Fibroblast of peridontal ligament (primary cell): Measurements from ENCODE around the gene ANO8.
"Not testable (repeated sequence)": the region's sequence is repeated elsewhere in the genome, so short reads cannot be mapped to it uniquely, and the experiment has no call there.

Experiments used
- DNase-seq: peaks from one replicate; pipeline ENCODE4 v3.0.0-alpha.2; 2010; ENCODE audit errors: extremely low read depth

ANO8 gene

GRCh38 chr19:17292301-17293074, 42.2 kb downstream of the ANO8 start:
- peak; percentile 81 for DNase-seq

GRCh38 chr19:17289489-17289888, 45.2 kb downstream of the ANO8 start:
- peak; percentile 86 for DNase-seq

- no peak for DNase-seq
Measured at GRCh38 chr19:17286752-17287151, 47.9 kb downstream of the ANO8 start.

GRCh38 chr19:17286263-17286662, 48.4 kb downstream of the ANO8 start:
- no peak for DNase-seq

- no peak for DNase-seq
Measured at GRCh38 chr19:17285415-17286135, 49.1 kb downstream of the ANO8 start.

- DNase-seq: no peak
Measured at GRCh38 chr19:17283504-17283996, 51.1 kb downstream of the ANO8 start.

GRCh38 chr19:17282488-17283125, 52.0 kb downstream of the ANO8 start:
- DNase-seq: peak; percentile 59

GRCh38 chr19:17281391-17282304, 53.0 kb downstream of the ANO8 start, which contains the start of gene ANKLE1:
Gene ANKLE1, plus strand, starts transcription at chr19:17281901. Its CDS starts 20 bp downstream, at chr19:17281921.
- no peak for DNase-seq

GRCh38 chr19:17279436-17279835, 55.2 kb downstream of the ANO8 start:
- no peak for DNase-seq

GRCh38 chr19:17275441-17276175, 59.0 kb downstream of the ANO8 start:
- no peak for DNase-seq

GRCh38 chr19:17274892-17275291, 59.8 kb downstream of the ANO8 start:
- DNase-seq: not testable (repeated sequence)
